Caco-2 (cell line): Measurements from ENCODE around the gene LRP1-AS. TPM values are rescaled to one million over a fixed set of nuclear protein-coding genes. Genes with fewer than 3 reads are reported as not detected.

Source experiments
- BruUV-seq: library from RNA; stranded (reverse); fragments of 400-500 nt; replicated peaks from 2 replicates; lab custom pipeline; 2021; lab: Mats Ljungman, UMichigan
- CTCF ChIA-PET: fragments of 300-600 bp; sonication (Branson Sonifier 250); formaldehyde crosslinking; loops from one replicate; lab custom pipeline; 2022; ENCODE audit warnings: antibody characterized with exemption; lab: Charles Lee
- POLR2A ChIA-PET: fragments of 300-600 bp; sonication (Branson Sonifier 250); formaldehyde crosslinking; loops from one replicate; lab custom pipeline; 2022; ENCODE audit warnings: antibody characterized with exemption; lab: Charles Lee
- DNase-seq, 2 experiments: peaks; one replicate each; pipeline versions ENCODE4 v3.0.0 to v3.0.0-alpha.2; 2020 to 2022
- H3K27me3 ChIP-seq: replicated peaks from 2 replicates; pipeline ENCODE4 v1.6.0; 2011; ENCODE audit warnings: low read length; ENCODE audit not compliant: control insufficient read depth, insufficient read depth
- H3K36me3 ChIP-seq: 2 replicates; pipeline ENCODE4 v1.5.1; 2011; ENCODE audit warnings: low read length; ENCODE audit not compliant: control insufficient read depth, insufficient read depth
- H3K4me1 ChIP-seq: fragments of 250-450 bp; sonication (Bioruptor Pico); 2 replicates; pipeline ENCODE4 v1.5.1; 2020; ENCODE audit warnings: mild to moderate bottlenecking
- H3K4me3 ChIP-seq: 2 replicates; pipeline ENCODE4 v1.5.1; 2011; ENCODE audit warnings: low read depth, mild to moderate bottlenecking, control low read depth, low read length
- H3K9me3 ChIP-seq: fragments of 250-450 bp; sonication (Bioruptor Pico); 2 replicates; pipeline ENCODE4 v1.5.1; 2020; ENCODE audit warnings: mild to moderate bottlenecking, moderate library complexity
- H3K27ac Mint-ChIP-seq: one replicate; pipeline ENCODE4 v1.8.0; 2022; ENCODE audit warnings: mixed read lengths; ENCODE audit not compliant: unreplicated experiment
- H3K27me3 Mint-ChIP-seq: one replicate; pipeline ENCODE4 v1.8.0; 2022; ENCODE audit warnings: mixed read lengths; ENCODE audit not compliant: insufficient read depth, unreplicated experiment
- H3K36me3 Mint-ChIP-seq: one replicate; pipeline ENCODE4 v1.8.0; 2022; ENCODE audit warnings: mild to moderate bottlenecking, mixed read lengths; ENCODE audit not compliant: insufficient read depth, unreplicated experiment
- H3K4me1 Mint-ChIP-seq: one replicate; pipeline ENCODE4 v1.8.0; 2022; ENCODE audit warnings: low read depth, mixed read lengths; ENCODE audit not compliant: unreplicated experiment
- H3K4me3 Mint-ChIP-seq: one replicate; pipeline ENCODE4 v1.8.0; 2022; ENCODE audit warnings: mild to moderate bottlenecking, moderate library complexity, mixed read lengths; ENCODE audit not compliant: unreplicated experiment
- H3K9me3 Mint-ChIP-seq: one replicate; pipeline ENCODE4 v1.8.0; 2022; ENCODE audit warnings: mixed read lengths; ENCODE audit not compliant: unreplicated experiment
- CTCF ChIP-seq, 2 experiments: fragments of 200-600 bp in 1 of 2; IDR thresholded peaks; 1 replicate in 1 of 2; 2 replicates in 1 of 2; pipeline versions ENCODE4 v1.5.1 to v1.8.0; 2011 to 2022; ENCODE audit warnings: antibody characterized with exemption in 1 of 2, control low read depth in 1 of 2, inconsistent platforms in 1 of 2, low read depth in 1 of 2, low read length in 1 of 2, mild to moderate bottlenecking in 1 of 2, moderate library complexity in 1 of 2; ENCODE audit not compliant: insufficient read depth in 1 of 2, severe bottlenecking in 1 of 2, unreplicated experiment in 1 of 2
- intact Hi-C: fragments of 100-400 bp; cut with micrococcal nuclease; formaldehyde crosslinking; loops from one replicate; pipeline ENCODE4 v1.10.0; 2022; ENCODE audit not compliant: unreplicated experiment
- total RNA-seq: library from RNA; stranded (reverse); gene quantifications from 2 replicates; pipeline ENCODE4 v1.2.3, GENCODE V29; 2022

The LRP1-AS gene
- total RNA-seq, 1 experiment from 2014 or later, result not detected

GRCh38 chr12:57129889-57130288 lies 17.5 kb downstream of the LRP1-AS start:
- peak overlapping the region; percentile 88 for H3K4me3 Mint-ChIP-seq
- BruUV-seq, result TSS peak; percentile 39
- peaks cover 54% of the 10 kb centered on the region for H3K4me1 Mint-ChIP-seq
- intact Hi-C loops, result no loop called here
- no peak for DNase-seq
- ChIA-PET CTCF (no interaction called here), POLR2A (interaction anchor here (0.7 kb wide), 1 partner anchor 17 kb away, joined by 3 read pairs; no protein-coding TSS in a partner anchor)
- peak overlapping the region; percentile 43 for H3K27ac Mint-ChIP-seq
- H3K27me3 Mint-ChIP-seq, result no peaks in the 10 kb centered on the region
- no peak for TF ChIP-seq CTCF (IDR thresholded peaks at IDR 0.05; ENCODE audit: insufficient read depth in 1 of 2, low read depth in 1 of 2, low read length in 1 of 2, severe bottlenecking in 1 of 2, unreplicated experiment in 1 of 2)
- no peaks in the 10 kb centered on the region for H3K9me3 ChIP-seq
- peak overlapping the region; percentile 90 for H3K4me3 ChIP-seq
- H3K9me3 Mint-ChIP-seq, result no peaks in the 10 kb centered on the region
- H3K36me3 ChIP-seq, result no peaks in the 10 kb centered on the region
- H3K27me3 ChIP-seq, result no peaks in the 10 kb centered on the region
- peaks cover 33% of the 10 kb centered on the region for H3K36me3 Mint-ChIP-seq
- H3K4me1 ChIP-seq, result peaks cover 51% of the 10 kb centered on the region

GRCh38 chr12:57129321-57129842 lies 18.0 kb downstream of the LRP1-AS start:
- no peaks in the 10 kb centered on the region for H3K9me3 ChIP-seq
- H3K4me1 ChIP-seq, result peaks cover 51% of the 10 kb centered on the region
- intact Hi-C loops, result no loop called here
- H3K4me3 ChIP-seq, result peak overlapping the region; percentile 90
- peaks cover 51% of the 10 kb centered on the region for H3K4me1 Mint-ChIP-seq
- POLR2A ChIA-PET, result interaction anchor here (0.7 kb wide), 1 partner anchor 17 kb away, joined by 3 read pairs; no protein-coding TSS in a partner anchor
- CTCF ChIA-PET, result interaction anchor here (1.0 to 2.7 kb wide), 3 partner anchors 9 to 114 kb away, joined by 3 to 35 read pairs (median 7); partner anchors contain the start of gene LRP1-AS
- H3K4me3 Mint-ChIP-seq, result peak overlapping the region; percentile 88
- H3K27me3 Mint-ChIP-seq, result no peaks in the 10 kb centered on the region
- H3K9me3 Mint-ChIP-seq, result peaks cover 3% of the 10 kb centered on the region
- TF ChIP-seq CTCF (IDR thresholded peaks at IDR 0.05; ENCODE audit: insufficient read depth in 1 of 2, low read depth in 1 of 2, low read length in 1 of 2, severe bottlenecking in 1 of 2, unreplicated experiment in 1 of 2), result no peak
- peaks cover 30% of the 10 kb centered on the region for H3K36me3 Mint-ChIP-seq
- no peaks in the 10 kb centered on the region for H3K27me3 ChIP-seq
- peak overlapping the region; percentile 43 for H3K27ac Mint-ChIP-seq
- no peak for DNase-seq
- no TSS peak for BruUV-seq
- no peaks in the 10 kb centered on the region for H3K36me3 ChIP-seq

GRCh38 chr12:57128519-57129247 lies 18.7 kb downstream of the LRP1-AS start:
- POLR2A ChIA-PET, result interaction anchor here (0.6 to 2.1 kb wide), 9 partner anchors 8 to 395 kb away, joined by 3 to 39 read pairs (median 9); partner anchors contain the start of genes LRP1-AS, NEMP1 and SHMT2
- H3K27ac Mint-ChIP-seq, result peak overlapping the region; percentile 86

More at GRCh38 chr12:57128519-57129247, 18.7 kb downstream of the LRP1-AS start:
- Mint-ChIP-seq H3K36me3 (peaks cover 23% of the 10 kb centered on the region), H3K27me3 (no peaks in the 10 kb centered on the region), H3K9me3 (peaks cover 10% of the 10 kb centered on the region), H3K4me3 (peak overlapping the region; percentile 88), H3K4me1 (peaks cover 44% of the 10 kb centered on the region)
- intact Hi-C loops, result no loop called here
- CTCF ChIA-PET, result interaction anchor here (0.6 to 2.8 kb wide), 22 partner anchors 10 to 492 kb away, joined by 3 to 49 read pairs (median 5); partner anchors contain the start of genes LRP1-AS, NEMP1 and STAT6
- Histone ChIP-seq H3K4me1 (peaks cover 48% of the 10 kb centered on the region), H3K36me3 (no peaks in the 10 kb centered on the region), H3K9me3 (no peaks in the 10 kb centered on the region), H3K4me3 (peak overlapping the region; percentile 90), H3K27me3 (no peaks in the 10 kb centered on the region)
- no peak for TF ChIP-seq CTCF (IDR thresholded peaks at IDR 0.05; ENCODE audit: insufficient read depth in 1 of 2, low read depth in 1 of 2, low read length in 1 of 2, severe bottlenecking in 1 of 2, unreplicated experiment in 1 of 2)
- peak in 1 of 2 experiments; percentile 13 for DNase-seq
- no TSS peak for BruUV-seq
